HEK293T (cell line): ENCODE data around the gene LGALS12.

Source experiments
- ARNT ChIP-seq: fragments of 450-650 bp; IDR thresholded peaks from 2 replicates; pipeline ENCODE4 v1.6.1; 2017; ENCODE audit warnings: mild to moderate bottlenecking
- CTBP1 ChIP-seq: fragments of 450-650 bp; IDR thresholded peaks from 2 replicates; pipeline ENCODE4 v1.6.1; 2016; ENCODE audit warnings: borderline replicate concordance
- FOXA1 ChIP-seq: fragments of 450-650 bp; IDR thresholded peaks from 2 replicates; pipeline ENCODE4 v1.6.1; 2016; ENCODE audit warnings: mild to moderate bottlenecking
- FOXK2 ChIP-seq: fragments of 450-650 bp; IDR thresholded peaks from 2 replicates; pipeline ENCODE4 v1.6.1; 2016; ENCODE audit warnings: mild to moderate bottlenecking
- FOXM1 ChIP-seq: fragments of 450-650 bp; IDR thresholded peaks from 2 replicates; pipeline ENCODE4 v1.6.1; 2017; ENCODE audit warnings: mild to moderate bottlenecking, borderline replicate concordance
- SP1 ChIP-seq: fragments of 450-650 bp; IDR thresholded peaks from 2 replicates; pipeline ENCODE4 v1.6.1; 2017
- SUZ12 ChIP-seq: fragments of 450-650 bp; IDR thresholded peaks from 2 replicates; pipeline ENCODE4 v1.6.1; 2016; ENCODE audit warnings: mild to moderate bottlenecking
- ZNF384 ChIP-seq: fragments of 450-650 bp; IDR thresholded peaks from 2 replicates; pipeline ENCODE4 v1.6.1; 2016
- TF ChIP-seq, protein P1 (sequence below): fragments of 450-650 bp; IDR thresholded peaks from 2 replicates; pipeline ENCODE4 v1.6.1; 2016

DNA sequence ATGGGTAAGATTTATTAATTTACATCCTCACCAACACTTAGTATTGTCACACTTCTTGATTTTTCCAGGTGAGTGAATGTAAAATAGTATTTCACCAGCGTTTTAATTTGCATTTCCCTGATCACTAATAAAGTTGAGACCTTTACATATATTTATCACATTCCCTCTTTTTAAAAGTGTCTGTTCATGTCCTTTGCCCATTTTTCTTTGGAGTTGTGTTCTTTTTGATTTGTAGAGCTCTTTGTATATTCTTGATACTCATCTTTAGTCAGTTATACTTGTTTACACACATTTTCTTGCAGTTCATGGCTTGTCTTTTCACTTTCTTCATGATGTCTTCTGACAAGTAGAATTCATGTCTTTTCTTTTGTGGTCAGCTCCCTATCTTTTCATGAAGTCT, 12.8 kb upstream of the LGALS12 start:
- TF ChIP-seq FOXA1 (no peak), ZNF384 (no peak), CTBP1 (no peak), FOXK2 (no peak), SUZ12 (no peak), FOXM1 (no peak), SP1 (no peak), ARNT (no peak)
- TF ChIP-seq, protein P1, sequence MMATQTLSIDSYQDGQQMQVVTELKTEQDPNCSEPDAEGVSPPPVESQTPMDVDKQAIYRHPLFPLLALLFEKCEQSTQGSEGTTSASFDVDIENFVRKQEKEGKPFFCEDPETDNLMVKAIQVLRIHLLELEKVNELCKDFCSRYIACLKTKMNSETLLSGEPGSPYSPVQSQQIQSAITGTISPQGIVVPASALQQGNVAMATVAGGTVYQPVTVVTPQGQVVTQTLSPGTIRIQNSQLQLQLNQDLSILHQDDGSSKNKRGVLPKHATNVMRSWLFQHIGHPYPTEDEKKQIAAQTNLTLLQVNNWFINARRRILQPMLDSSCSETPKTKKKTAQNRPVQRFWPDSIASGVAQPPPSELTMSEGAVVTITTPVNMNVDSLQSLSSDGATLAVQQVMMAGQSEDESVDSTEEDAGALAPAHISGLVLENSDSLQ: no peak
